AG08395 (cell line): Measurements from ENCODE around the gene TP53TG5.
A peak's percentile ranks its signal among the peaks of the same experiment; 100 is the strongest.

Source experiments
- DNase-seq: peaks from one replicate; pipeline ENCODE4 v3.0.0; 2012; ENCODE audit warnings: mixed read lengths, low spot score

Gene TP53TG5

DNA sequence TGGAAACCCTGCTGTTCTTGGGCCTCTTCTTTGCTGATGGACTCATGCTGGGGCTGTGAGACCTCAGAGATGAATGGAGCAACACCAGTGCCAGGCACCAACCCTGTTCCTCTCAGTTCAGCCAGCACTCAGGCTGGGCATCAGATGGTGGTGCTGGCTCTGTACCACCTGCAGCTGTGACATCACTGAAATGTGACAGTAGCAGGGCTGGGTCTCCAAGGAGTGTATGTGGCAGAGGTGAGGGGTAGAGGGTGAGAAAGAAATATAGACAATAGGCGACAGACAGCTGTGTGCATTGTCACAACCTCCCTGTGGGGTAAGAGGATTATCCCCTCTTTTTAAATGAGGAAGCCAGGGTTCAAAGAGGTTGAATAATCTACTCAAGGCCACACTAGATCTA lies at the start of gene TP53TG5:
TSS of gene TP53TG5 (minus strand) at position 135 of the 400 bp plus-strand sequence. CDS start at position 46, 89 bp downstream.
- no peak for DNase-seq

DNA sequence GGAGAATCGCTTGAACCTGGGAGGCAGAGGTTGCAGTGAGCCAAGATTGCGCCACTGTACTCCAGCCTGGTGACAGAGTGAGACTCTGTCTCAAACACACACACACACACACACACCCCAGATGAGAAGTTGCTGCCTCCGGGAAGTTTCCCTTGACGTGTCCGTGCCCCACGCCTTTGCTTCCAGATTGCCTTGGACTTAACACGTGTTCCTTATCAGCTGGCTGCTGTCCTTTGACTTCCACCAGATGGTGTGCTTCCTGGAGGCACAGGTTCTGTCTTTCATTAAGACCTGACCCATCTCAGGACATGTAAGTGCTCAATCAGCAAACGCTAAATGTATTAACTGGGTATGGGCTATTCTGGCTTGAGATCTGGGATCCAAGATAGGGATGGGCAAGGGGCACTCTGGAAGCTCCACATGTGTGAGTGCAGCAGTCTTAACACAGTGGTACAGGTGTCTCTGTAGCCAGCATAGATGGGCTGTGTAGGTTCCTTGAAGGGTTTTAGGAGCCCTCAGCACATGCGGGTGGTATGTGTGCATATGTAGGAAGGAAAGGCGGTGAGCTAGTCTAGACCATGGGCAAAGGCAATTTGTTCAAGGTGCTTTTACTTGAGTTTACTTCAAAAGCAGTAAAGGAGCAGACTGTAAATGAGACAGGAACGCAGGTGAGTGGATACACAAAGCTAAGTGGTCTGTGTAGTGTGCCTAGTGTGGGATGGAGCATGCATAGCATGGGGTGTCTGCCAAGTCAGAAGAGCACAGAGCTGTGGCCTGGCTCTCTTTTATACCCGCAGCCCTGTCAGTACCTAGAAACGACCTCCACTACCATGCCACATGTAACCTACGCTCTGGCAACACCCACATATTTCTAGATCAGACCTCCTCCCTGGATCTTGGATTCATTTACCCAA lies 49.4 kb upstream of the TP53TG5 start:
- no peak for DNase-seq

DNA sequence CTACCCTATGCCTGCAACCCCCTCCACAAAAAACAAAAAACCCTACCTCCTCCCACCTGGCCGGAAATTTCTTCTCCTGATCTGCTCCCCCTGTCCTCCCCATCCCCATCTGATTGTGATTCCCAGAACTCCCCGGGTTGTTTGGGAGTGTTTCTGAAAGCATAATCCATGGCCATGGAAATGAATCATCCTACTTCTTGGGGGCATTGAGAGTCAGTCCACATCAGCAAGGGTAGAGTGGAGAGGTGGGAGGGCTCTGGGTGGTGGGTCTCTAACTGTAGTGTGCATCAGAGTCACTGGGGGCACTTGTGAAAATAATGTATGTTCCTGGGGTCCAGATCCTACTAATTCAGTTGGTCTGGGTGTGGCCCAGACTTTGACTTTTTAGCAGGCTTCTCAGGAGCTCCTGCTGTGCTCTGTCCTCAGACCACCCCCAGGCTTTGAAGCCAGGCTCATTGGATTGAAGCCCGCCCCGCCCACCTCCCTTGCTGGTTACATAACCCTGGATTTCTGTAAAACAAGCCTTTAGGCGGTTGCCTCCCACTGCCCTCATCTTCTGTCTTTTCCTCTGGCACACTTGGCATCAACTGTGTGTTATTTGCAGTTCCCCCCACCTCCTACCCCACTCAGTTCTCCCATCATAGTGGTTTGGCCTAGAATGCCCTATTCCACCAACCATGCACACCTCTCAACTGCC lies 48.3 kb upstream of the TP53TG5 start:
- DNase-seq: no peak

GRCh38 chr20:45425561-45425960 lies 47.4 kb upstream of the TP53TG5 start:
- DNase-seq: no peak

GRCh38 chr20:45423700-45424099 lies 45.6 kb upstream of the TP53TG5 start:
- no peak for DNase-seq

DNA sequence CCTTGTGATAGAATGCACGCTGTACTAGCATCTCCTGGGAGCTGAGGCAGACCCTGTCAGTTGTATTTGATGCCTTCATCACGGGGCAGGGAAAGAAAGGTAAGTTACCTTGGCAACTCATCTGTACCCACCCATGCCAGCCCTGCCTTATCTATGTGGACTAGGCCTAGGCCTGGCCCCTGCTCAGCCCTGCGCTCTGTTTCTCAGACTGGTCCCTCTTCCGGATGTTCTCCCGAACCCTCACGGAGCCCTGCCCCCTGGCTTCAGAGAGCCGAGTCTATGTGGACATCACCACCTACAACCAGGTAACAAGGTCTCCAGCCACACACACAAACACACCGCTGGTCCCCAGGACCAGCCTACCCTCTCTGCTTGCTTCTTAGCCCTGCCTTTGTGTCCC lies 42.0 kb upstream of the TP53TG5 start:
- no peak for DNase-seq

GRCh38 chr20:45419188-45420091 lies 41.3 kb upstream of the TP53TG5 start:
- DNase-seq: peak; percentile 95

DNA sequence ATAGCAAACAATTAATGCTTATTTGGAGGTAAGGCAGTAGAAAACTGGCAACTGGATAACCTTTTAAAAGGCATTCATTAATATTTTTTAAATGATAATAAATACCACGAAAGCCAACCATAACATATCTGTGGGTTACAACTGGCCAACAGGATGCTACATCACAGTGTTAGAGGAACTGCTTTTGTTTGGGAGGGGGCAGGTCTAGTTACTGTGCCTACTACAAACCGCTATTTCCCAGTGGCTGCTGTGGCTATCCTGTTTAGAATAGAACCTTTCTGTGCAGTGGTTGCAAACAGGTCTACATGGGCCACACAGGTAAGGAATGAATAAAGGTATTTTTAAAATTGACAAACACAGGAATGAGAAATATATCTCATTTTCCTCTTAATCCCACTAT lies 38.8 kb upstream of the TP53TG5 start:
- no peak for DNase-seq

DNA sequence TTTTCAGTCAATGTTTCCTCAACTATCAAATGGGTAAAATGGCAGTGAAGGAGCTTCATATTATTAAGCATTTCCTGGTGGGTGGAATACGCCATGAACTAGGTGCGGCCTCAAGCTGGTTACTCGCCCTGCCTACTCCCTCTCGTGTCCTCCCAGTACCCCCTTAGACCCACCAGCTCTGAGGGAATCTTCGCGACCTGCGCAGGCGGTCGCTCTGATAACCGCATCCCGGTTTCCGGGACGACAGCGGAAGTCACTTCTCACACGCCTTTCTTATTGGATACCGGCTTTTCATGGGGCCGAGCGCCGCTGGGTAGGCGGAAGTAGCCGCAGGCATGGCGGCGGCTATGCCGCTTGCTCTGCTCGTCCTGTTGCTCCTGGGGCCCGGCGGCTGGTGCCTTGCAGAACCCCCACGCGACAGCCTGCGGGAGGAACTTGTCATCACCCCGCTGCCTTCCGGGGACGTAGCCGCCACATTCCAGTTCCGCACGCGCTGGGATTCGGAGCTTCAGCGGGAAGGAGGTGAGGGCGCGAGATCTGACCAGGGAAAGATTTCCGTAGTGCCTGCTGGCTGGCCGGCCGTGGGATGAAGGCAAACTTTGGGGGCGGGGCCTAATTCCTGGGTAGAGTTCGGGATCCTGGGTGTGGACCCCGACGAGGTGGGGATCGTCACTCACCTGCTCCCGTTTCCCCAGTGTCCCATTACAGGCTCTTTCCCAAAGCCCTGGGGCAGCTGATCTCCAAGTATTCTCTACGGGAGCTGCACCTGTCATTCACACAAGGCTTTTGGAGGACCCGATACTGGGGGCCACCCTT lies 37.9 kb upstream of the TP53TG5 start, which contains the start of gene PIGT:
TSS of gene PIGT (plus strand) at position 320 of the 816 bp plus-strand sequence. CDS start at position 336, 16 bp downstream.
- DNase-seq: peak; percentile 84

GRCh38 chr20:45413479-45413878 lies 35.4 kb upstream of the TP53TG5 start:
- DNase-seq: no peak

- no peak for DNase-seq
These were observed 34.5 kb upstream of the TP53TG5 start for GRCh38 chr20:45412653-45413052.

DNA sequence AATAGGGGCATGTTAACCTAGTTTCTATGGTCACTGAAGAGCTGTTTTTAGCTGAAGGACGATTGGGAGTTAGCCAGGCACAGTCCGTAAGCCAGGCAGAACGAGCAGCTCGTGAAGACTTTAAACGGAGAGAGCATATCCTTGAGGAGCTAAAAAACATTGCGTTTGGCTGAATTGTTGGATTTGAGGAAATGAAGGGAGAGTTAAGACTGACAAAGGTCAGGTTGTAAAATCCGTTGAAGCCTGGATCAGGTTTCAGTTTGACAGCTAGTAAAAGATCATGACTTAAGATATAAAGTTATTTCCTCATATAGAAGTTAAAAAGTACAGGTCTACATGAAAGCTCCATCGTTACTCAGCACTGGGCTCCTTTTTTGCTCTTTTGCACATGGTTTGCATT lies 32.8 kb upstream of the TP53TG5 start:
- no peak for DNase-seq

DNA sequence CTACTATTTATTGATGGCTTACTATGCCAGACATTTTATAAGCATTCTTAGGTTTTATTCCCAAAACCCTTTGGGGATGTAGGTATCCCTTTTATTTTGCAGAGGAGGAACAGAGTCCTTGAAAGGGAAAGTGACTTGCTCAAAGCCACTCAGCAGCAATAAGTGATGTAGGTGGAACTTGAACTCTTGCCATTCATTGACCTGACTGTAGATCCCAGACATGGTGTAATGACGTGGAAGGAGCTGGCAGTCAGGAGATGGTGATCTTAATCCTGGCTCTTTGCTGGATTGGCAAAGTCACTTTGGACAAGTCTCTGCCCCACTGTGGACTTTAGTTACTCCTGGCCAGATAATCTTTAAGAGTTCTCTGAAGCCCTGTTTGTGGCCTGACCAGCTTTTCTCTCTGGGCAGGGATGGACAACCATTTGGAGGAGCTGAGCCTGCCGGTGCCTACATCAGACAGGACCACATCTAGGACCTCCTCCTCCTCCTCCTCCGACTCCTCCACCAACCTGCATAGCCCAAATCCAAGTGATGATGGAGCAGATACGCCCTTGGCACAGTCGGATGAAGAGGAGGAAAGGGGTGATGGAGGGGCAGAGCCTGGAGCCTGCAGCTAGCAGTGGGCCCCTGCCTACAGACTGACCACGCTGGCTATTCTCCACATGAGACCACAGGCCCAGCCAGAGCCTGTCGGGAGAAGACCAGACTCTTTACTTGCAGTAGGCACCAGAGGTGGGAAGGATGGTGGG lies 31.6 kb upstream of the TP53TG5 start:
- DNase-seq: no peak

- DNase-seq: no peak
These were observed 30.6 kb upstream of the TP53TG5 start for GRCh38 chr20:45408646-45409213.

DNA sequence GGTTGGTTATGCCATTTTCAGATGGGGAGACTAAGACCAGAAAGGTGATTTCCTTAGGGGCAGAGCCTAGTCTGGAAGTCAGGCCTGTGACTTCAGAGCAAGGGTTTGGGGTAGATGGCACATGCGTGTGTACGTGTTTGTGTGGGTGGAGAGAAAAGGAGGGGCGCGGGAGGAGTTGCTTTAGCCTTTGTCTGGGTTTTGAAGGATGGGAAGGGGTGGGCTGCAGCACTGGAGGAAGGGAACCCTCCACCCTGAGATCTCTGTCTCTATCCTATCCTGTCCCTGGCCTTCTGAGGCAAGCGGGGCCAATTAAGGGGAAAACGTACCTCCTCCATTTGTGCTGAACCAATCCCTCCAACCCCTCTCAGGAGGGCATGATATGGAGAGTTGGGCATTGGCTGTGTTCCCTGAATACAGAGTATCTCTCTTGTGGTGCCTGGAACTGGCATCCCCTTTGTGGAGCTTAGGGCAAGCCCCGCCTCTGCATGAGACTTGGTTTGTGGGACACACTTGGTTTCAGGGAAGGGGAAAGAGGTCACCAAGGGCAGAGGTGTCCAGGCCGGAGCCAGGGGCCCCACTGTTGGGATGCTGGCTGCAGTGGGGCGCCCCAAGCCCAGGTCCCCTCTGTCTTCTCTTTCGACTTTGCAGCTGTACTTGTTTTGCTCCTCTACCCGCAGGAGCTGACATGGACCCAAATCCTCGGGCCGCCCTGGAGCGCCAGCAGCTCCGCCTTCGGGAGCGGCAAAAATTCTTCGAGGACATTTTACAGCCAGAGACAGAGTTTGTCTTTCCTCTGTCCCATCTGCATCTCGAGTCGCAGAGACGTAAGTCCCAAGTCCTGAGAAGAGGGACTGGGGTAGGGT lies 29.9 kb upstream of the TP53TG5 start, which contains the start of gene DBNDD2:
TSS of gene DBNDD2 (plus strand) at position 507 of the 863 bp plus-strand sequence. CDS start at position 686, 179 bp downstream.
- DNase-seq: no peak

DNA sequence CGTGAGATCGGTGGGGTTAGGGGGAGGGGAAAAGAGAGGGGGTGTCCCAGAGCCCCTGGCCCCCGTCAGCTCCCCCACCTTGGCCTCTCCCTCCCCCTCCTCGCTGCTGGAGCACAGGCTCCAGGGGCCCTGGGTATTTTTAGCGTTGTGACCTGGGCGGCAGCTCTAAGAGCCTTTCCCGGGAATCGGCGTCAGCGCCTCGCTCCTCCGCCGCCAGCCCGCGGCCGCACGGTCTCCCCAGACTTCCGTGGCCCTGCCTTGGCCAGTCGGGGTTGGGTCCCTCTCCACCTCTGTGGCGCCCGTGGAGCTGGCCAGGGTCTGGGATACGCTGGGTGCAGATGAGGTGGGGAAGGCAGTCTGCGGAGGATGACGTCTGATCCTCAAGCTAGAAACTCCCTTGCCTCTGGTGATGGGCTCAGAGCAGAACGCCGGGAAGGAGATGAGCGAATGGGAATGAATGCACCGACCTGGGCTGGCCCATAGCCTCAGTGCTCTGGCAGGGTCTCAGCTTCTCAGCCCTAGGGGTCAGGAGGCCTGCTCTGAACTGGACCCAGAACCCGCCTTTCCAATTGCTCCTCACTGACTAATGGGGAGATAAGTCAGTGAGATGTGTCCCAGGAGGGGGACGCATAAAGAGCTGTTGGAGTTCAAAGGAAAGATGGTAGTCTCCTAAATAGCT lies 29.1 kb upstream of the TP53TG5 start:
- DNase-seq: peak; percentile 25

GRCh38 chr20:45406260-45407066 lies 28.3 kb upstream of the TP53TG5 start:
- DNase-seq: peak; percentile 49
